PC-3 (cell line): Measurements from ENCODE around the gene G6PC3. TPM values are rescaled to one million over a fixed set of nuclear protein-coding genes. Genes with fewer than 3 reads are reported as not detected.
A peak's percentile ranks its signal among the peaks of the same experiment; 100 is the strongest.

ENCODE experiments used
- ATAC-seq: fragments of 200-7000 bp; cut with Tn5 transposase; 2 replicates; pipeline ENCODE4 v1.9.1; 2020; ENCODE audit warnings: mild to moderate bottlenecking, moderate library complexity
- BruUV-seq: library from RNA; stranded (reverse); fragments of 400-500 nt; replicated peaks from 2 replicates; lab custom pipeline; 2021; lab: Mats Ljungman, UMichigan
- CTCF ChIA-PET: fragments of 300-600 bp; sonication (Branson Sonifier 250); formaldehyde crosslinking; loops from one replicate; lab custom pipeline; 2022; ENCODE audit warnings: antibody characterized with exemption; lab: Charles Lee
- POLR2A ChIA-PET: fragments of 300-600 bp; sonication (Branson Sonifier 250); formaldehyde crosslinking; loops from one replicate; lab custom pipeline; 2022; ENCODE audit warnings: antibody characterized with exemption; ENCODE audit not compliant: unreplicated experiment; lab: Charles Lee
- DNase-seq: peaks from one replicate; pipeline ENCODE4 v3.0.0-alpha.2; 2015
- H2AFZ ChIP-seq: fragments of 300-600 bp; sonication (generic); 2 replicates; pipeline ENCODE4 v1.6.0; 2016; ENCODE audit warnings: antibody characterized with exemption, low read length
- H3F3A ChIP-seq: fragments of 300-600 bp; sonication (generic); one replicate; pipeline ENCODE4 v1.6.0; 2017; ENCODE audit warnings: antibody characterized with exemption, low read length, control low read depth, mild to moderate bottlenecking; ENCODE audit not compliant: unreplicated experiment
- H3K27ac ChIP-seq: fragments of 300-600 bp; sonication (generic); 2 replicates; pipeline ENCODE4 v1.5.1; 2016; ENCODE audit warnings: mild to moderate bottlenecking, low read length
- H3K27me3 ChIP-seq: fragments of 300-600 bp; sonication (generic); 2 replicates; pipeline ENCODE4 v1.6.1; 2016; ENCODE audit warnings: low read length, mixed read lengths
- H3K36me3 ChIP-seq: fragments of 300-600 bp; sonication (generic); 2 replicates; pipeline ENCODE4 v1.6.1; 2016; ENCODE audit warnings: low read depth, mixed run types, low read length, mixed read lengths
- H3K4me1 ChIP-seq: fragments of 300-600 bp; sonication (generic); 2 replicates; pipeline ENCODE4 v1.5.1; 2016; ENCODE audit warnings: low read length; ENCODE audit not compliant: insufficient read depth
- H3K4me2 ChIP-seq: fragments of 300-600 bp; sonication (generic); 2 replicates; pipeline ENCODE4 v1.6.0; 2016; ENCODE audit warnings: low read length
- H3K4me3 ChIP-seq: fragments of 300-600 bp; sonication (generic); 2 replicates; pipeline ENCODE4 v1.5.1; 2016; ENCODE audit warnings: mild to moderate bottlenecking, low read length, mixed read lengths
- H3K79me2 ChIP-seq: fragments of 300-600 bp; sonication (generic); 2 replicates; pipeline ENCODE4 v1.6.1; 2017; ENCODE audit warnings: low read length, mixed read lengths
- H3K9ac ChIP-seq: fragments of 300-600 bp; sonication (generic); 2 replicates; pipeline ENCODE4 v1.6.0; 2016; ENCODE audit warnings: mild to moderate bottlenecking, low read length
- H3K9me2 ChIP-seq: fragments of 300-600 bp; sonication (generic); replicated peaks from 2 replicates; pipeline ENCODE4 v1.6.1; 2016; ENCODE audit warnings: mixed run types, low read length, mixed read lengths
- H3K9me3 ChIP-seq: fragments of 300-600 bp; sonication (generic); 2 replicates; pipeline ENCODE4 v1.6.1; 2016; ENCODE audit warnings: low read length, mixed read lengths
- H4K20me1 ChIP-seq: fragments of 300-600 bp; sonication (generic); 2 replicates; pipeline ENCODE4 v1.6.1; 2016; ENCODE audit warnings: low read length, mixed read lengths
- CTCF ChIP-seq: fragments of 300-600 bp; sonication (generic); conservative IDR thresholded peaks from 2 replicates; pipeline ENCODE4 v1.5.1; 2017; ENCODE audit warnings: antibody characterized with exemption, low read depth, mild to moderate bottlenecking, low read length
- EZH2 ChIP-seq: fragments of 300-600 bp; sonication (generic); IDR thresholded peaks from one replicate; pipeline ENCODE4 v1.6.1; 2017; ENCODE audit warnings: antibody characterized with exemption, mild to moderate bottlenecking, low read length; ENCODE audit not compliant: unreplicated experiment
- EZH2phosphoT487 ChIP-seq: fragments of 300-600 bp; sonication (generic); IDR thresholded peaks from 2 replicates; pipeline ENCODE4 v1.6.1; 2018; ENCODE audit warnings: mild to moderate bottlenecking, antibody characterized with exemption, low read length, borderline replicate concordance
- intact Hi-C: fragments of 100-400 bp; cut with micrococcal nuclease; formaldehyde crosslinking; loops from 2 replicates; pipeline ENCODE4 v1.9.0; 2023
- total RNA-seq: library from RNA; depleted of rRNA; stranded (reverse); fragments of >200 nt; gene quantifications from 2 replicates; pipeline ENCODE4 v1.2.3, GENCODE V29; 2014

G6PC3 gene
- total RNA-seq, 1 experiment from 2014 or later: 69.5 TPM

GRCh38 chr17:44082256-44082927 lies 11.9 kb downstream of the G6PC3 start:
- no peak for DNase-seq
- POLR2A ChIA-PET: no interaction called here
- TSS peak; percentile 18 for BruUV-seq
- Histone ChIP-seq H3K4me2 (no peak overlapping the region), H4K20me1 (no peaks in the 10 kb centered on the region), H3K9me3 (no peaks in the 10 kb centered on the region), H3K9me2 (no peaks in the 10 kb centered on the region), H3F3A (peaks cover 3% of the 10 kb centered on the region), H3K27ac (no peak overlapping the region), H3K27me3 (no peaks in the 10 kb centered on the region), H3K4me1 (peaks cover 13% of the 10 kb centered on the region), H3K4me3 (no peak overlapping the region), H3K79me2 (no peaks in the 10 kb centered on the region), H2AFZ (no peak overlapping the region), H3K36me3 (peaks cover 7% of the 10 kb centered on the region; the same call in 1 of the 2 replicates), H3K9ac (no peak overlapping the region)
- intact Hi-C loops: no loop called here
- no peak for TF ChIP-seq EZH2
- TF ChIP-seq EZH2phosphoT487: no peak
- TF ChIP-seq CTCF: no peak
- CTCF ChIA-PET: interaction anchor here (0.9 to 1.9 kb wide), 4 partner anchors 29 to 86 kb away, joined by 3 to 42 read pairs (median 15); partner anchors contain the start of gene HDAC5
- ATAC-seq: no peak

GRCh38 chr17:44083250-44083849 lies 12.8 kb downstream of the G6PC3 start:
- Histone ChIP-seq H3F3A (peaks cover 3% of the 10 kb centered on the region), H3K27me3 (no peaks in the 10 kb centered on the region), H3K79me2 (no peaks in the 10 kb centered on the region), H3K36me3 (peaks cover 7% of the 10 kb centered on the region; the same call in 1 of the 2 replicates), H3K9ac (no peak overlapping the region), H3K4me1 (peaks cover 18% of the 10 kb centered on the region), H3K4me3 (no peak overlapping the region), H3K4me2 (no peak overlapping the region), H3K27ac (no peak overlapping the region), H3K9me3 (no peaks in the 10 kb centered on the region), H2AFZ (no peak overlapping the region), H4K20me1 (no peaks in the 10 kb centered on the region), H3K9me2 (no peaks in the 10 kb centered on the region)
- no TSS peak for BruUV-seq
- POLR2A ChIA-PET: interaction anchor here (0.7 to 1.0 kb wide), 2 partner anchors 38 to 85 kb away, joined by 5 to 6 read pairs; no protein-coding TSS in a partner anchor
- CTCF ChIA-PET: interaction anchor here (0.5 to 1.9 kb wide), 13 partner anchors 12 to 206 kb away, joined by 3 to 42 read pairs (median 7); partner anchors contain the start of gene HDAC5
- DNase-seq (peak; percentile 76), ATAC-seq (peak; percentile 58)
- TF ChIP-seq CTCF (peak; percentile 93), EZH2phosphoT487 (no peak)
- intact Hi-C loops: no loop called here
